ENCODE data around the gene DICER1.
"Not testable (repeated sequence)": the region's sequence is repeated elsewhere in the genome, so short reads cannot be mapped to it uniquely, and the experiment has no call there.

DICER1 gene

DNA sequence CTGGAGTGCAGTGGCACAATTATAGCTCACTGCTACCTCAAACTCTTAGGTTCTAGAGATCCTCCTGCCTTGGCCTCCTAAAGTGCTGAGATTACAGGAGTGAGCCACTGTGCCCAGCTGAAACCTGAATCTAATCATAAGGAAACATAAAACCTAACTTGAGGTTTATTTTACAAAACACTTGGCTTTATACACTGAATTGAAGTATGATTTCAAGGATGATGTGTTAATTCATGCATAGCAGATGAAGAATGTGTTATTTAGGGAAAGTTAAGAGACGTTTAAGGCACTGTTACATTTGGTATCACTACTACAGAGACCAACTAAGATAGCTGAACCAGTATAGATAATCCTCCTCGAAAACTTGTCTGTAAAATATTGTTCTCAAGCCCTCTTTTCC lies 6.4 kb downstream of the DICER1 start:
- no peak for DNase-seq (ENCODE audit: low spot score)

DNA sequence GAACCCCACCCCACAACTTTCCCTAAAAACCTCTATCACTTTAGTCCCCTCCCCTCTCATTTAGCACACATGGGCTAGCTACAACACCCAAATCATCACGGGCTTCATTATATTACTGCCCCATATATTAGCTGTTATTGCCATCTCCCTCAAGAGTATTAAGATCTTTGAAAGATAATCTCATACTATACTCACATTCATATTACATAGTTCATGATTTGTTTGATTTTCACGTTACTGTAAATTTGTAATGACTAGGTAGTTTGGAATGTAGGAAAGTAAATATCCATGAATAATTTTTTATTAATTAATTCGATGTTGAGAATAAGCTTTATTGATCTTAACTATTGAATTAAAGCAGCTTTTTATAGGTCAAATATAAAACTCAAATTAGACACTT lies 7.9 kb downstream of the DICER1 start:
- DNase-seq (ENCODE audit: low spot score), result no peak

DNA sequence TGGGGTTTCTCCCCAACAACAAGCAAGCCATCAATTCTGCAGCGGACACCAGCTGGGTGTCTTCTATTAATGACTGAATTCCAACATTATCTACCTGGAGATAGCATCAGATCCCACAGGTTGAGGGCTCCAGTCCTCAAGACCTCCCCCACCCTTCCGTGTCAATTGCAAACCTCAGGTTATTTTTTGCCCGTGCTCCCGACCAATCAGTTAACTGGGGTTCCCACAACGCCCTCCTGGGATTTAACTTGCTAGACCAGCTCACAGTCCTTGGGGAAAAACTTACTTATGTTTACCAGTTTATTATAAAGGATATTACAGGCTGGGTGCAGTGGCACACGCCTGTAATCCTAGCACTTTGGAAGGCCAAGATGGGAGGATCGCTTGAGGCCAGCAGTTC lies 9.7 kb downstream of the DICER1 start:
- DNase-seq (ENCODE audit: low spot score), result no peak

DNA sequence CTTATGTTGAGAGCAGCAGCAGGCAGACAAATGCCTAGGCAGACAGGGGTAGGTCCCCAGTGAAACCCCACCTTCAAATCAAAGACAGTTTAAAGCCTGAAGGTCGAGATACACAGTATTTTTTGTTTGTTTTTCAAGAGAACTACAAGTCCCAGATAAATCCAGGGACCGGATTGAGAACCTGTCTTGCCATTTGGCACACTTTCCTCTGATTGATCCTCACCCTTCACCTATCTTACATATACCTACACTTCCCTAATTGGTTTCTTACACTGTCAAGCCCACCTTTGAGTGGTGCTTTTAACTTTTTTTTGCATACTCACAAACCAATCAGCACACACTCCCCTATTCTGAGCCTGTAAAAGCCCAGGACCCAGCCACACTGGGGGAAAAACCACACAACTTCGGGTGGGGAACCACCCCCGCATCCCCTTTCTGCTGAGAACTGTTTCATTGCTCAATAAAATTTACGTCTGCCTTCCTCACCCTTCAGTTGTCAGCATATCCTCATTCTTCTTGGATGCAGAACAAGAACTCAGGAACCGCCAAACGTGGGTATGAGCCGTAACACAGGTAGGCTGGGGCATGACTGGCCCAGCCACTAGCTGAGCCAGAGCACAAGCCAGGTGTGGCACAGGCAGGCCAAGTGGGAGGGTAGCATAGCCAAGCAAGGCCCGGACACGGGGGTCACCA lies 11.1 kb downstream of the DICER1 start:
- DNase-seq (ENCODE audit: low spot score), result no peak

DNA sequence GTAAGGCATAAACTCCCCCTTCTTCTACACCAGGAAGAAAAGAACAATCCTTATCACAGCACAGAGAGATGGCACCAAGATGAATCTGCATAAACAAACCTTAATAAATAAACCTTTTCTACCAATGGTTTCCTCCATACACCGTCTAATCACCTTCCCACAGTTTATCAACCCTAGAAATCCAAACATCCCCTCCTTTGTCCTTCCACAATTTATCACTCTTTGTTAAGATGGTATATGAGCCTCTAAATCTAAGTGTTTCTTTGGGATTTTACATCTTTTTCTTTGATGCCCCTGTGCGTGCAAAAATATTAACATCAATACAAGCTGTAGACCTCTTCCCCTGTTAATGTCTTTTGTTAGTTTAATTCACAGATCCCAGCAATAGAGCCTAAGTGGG lies 12.5 kb downstream of the DICER1 start:
- no peak for DNase-seq (ENCODE audit: low spot score)

DNA sequence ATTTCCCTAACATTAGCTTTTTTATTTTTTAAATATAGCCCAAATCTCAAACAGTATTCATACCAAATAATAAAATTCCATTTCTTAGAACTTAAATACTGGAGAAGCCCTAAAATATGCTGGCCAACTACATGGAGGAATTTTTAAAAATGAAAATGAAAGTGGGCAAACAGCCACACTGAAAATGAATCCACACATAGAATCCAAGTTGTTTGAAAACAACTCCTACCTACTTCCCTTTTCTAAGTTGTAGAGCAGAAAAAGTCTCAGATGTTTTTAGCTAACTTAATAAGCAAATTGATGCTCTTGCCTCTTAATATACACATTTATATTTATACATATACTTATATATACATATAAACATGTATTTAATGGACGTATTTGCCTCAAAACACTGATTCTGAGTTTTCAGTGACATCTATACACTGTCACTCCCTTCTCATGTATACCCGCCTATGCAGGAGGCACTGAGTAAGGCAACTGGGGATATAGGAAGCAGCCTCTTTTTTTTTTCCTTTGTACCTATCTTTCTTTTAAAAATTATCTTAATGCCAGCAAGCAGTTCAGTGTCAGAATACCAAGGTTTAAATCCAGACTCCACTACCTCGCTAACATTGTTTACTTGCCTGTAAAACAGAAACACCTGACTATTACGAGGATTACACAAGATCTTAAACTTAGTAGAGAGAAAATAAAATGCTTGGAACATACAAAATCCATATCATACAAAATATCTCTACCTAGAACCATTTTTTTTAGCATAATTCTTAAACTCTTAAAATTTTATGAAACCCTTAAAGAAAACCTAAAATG lies 13.3 kb downstream of the DICER1 start:
- DNase-seq (ENCODE audit: low spot score), result no peak

DNA sequence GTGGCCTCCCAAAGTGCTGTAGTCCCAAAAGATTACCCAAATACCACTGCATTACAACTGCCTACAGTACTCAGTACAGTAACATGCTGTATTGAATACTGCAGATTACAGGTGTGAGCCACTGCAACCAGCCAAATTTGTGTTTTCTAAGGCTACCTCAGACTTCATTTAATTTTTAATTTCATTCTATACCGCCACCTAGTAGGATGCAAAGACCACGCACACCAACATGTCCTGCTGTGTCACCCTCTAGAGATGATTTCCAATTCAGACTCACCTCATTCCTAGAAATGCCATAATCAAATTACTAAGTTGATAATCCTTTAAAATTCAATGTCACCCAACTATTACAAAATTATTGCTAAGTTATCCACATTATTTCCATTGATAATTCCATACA lies 15.1 kb downstream of the DICER1 start:
- no peak for DNase-seq (ENCODE audit: low spot score)

DNA sequence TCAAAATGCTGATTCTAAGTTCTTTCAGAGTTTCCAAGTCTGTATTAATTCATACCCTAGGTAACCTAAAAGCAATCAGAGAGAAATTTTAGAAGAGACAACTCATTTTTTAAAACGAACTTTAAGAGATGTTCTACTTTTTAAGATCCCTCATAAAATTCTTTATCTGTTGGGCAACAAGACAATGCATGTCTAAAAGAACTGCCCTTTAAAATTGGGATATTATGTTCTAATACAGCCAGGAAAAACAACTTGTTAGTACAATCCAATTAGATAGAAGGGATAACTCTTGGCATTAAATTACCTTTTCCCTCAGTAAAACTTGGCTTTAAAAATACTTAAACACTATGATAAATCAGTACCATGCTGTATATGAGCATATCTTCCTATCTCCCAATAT lies 15.6 kb downstream of the DICER1 start:
- DNase-seq (ENCODE audit: low spot score), result no peak

DNA sequence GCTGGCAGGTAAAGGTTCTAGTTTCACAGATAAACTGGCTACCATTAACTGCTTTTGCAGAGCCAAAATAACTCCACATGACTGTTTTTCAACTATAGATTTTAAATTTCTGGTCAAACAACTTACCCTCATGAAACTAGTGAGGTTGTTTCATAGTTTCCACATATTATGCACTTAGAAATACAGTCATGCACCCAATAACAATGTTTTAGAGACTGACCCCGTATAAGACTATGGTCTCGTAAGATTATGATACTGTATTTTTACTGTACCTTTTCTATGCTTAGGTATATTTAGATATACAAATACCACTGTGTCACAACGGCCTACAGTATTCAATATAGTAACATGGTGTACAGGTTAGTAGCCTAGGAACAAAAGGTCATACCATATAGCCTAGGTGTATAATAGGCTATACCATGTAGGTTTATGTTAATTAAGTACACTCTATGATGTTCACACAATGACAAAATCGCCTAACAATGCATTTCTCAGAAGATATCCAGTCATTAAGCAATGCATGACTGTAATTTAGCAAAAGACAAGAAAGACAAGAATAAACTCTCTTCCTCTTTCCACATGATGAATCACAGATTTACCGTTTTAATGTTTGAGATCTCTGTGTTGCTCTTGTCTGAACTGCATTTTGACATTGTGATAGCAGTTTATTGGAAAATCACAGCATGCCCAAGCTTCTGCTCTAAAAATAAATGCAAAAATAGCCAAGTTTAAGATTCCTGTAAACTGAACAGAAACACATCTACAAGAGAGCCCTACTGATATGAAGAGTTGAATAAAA lies 17.1 kb downstream of the DICER1 start:
- DNase-seq (ENCODE audit: low spot score), result peak; percentile 12

DNA sequence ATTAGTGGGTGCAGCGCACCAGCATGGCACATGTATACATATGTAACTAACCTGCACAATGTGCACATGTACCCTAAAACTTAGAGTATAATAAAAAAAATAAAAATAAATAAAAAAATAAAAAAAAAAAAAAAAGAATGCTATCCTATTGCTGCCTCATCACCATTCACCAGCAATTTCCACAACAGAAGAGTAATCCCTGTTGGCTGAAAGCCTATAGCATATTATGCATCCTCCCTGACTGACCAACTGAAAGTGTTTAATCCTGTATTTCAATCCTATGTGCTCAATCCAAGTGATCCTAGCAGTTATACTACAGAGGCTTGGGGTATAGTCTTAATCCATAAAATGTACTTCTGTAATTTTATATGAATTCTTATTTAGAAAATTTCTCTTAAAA lies 18.5 kb downstream of the DICER1 start:
- DNase-seq (ENCODE audit: low spot score), result no peak

DNA sequence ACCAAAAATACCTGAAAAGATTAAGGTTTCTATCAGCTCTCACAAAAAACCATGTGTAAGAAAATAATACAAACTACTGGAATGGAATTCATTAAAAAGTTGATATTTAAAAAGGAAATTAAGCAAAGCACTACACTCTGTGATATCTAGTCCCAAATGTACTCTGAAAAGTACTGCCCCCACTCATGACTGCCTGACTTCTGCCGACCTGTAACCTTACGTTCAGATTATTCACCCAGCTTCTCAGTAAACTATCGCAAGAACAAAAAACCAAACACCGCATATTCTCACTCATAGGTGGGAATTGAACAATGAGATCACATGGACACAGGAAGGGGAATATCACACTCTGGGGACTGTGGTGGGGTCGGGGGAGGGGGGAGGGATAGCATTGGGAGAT lies 18.9 kb downstream of the DICER1 start:
- not testable (repeated sequence) for DNase-seq (ENCODE audit: low spot score)

DNA sequence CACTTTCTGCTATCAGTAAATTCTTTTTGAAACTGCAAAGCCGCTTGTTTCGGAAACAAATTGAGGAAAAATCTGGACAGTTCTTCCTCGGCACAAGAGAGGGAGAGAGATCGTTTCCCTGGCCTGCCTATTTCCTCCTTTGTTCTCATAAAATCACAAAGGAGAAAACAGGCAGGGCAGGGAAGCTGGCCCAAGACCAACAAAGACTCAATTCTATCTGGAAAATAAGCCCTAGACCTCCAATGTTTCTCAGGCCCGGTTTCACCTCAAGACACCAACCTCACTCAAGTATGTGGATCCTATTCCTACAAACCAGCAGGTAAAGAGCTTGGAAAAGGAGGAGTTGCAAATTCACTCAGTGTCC lies 19.5 kb downstream of the DICER1 start:
- DNase-seq (ENCODE audit: low spot score), result no peak

DNA sequence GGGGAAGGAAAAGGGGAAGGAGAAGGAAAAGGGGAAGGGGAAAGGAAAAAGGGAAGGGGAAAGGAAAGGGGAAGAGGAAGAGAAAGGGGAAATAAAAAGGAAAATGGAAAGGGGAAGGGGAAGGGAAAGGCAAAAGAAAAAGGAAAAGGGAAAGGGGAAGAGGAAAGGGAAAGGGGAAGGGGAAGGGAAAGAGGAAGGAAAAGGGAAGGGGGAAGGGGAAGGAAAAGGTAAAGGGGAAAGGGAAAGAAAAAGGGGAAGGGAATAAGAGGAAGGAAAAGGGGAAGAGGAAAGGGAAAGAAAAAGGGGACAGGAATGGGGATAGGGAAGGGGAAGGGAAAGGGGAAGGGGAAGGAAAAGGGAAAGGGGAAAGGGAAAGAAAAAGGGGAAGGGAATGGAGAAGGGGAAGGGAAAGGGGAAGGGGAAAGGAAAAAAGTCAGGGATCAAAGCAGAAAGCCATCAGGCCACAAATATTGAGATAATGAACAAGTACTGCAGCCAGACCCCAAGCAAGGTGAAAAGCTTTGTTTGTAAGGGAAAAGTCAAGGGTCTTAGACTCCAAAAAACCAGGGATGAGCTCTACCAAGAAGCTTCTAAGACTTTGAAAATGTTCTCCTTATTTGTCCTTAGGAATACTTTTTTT lies 20.0 kb downstream of the DICER1 start:
- DNase-seq (ENCODE audit: low spot score), result no peak

DNA sequence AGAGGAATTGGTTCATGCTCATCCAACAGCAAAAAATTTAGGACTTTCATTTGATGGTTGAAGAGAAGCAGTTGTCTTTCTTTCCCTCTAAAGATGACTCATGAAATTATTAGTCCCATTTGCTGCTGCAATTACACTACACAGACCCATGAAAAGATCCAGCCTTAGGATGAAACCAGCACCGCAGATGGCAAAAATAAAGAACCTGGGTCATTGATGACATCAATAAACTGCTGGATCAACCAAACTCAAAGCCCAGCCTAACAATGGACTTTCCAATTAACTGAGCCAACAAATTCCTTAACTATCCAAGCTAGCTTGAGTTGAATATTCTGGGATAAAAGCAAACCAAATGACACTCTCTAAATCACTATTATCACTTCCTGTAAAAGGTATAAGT lies 20.7 kb downstream of the DICER1 start:
- peak; percentile 9 for DNase-seq (ENCODE audit: low spot score)

DNA sequence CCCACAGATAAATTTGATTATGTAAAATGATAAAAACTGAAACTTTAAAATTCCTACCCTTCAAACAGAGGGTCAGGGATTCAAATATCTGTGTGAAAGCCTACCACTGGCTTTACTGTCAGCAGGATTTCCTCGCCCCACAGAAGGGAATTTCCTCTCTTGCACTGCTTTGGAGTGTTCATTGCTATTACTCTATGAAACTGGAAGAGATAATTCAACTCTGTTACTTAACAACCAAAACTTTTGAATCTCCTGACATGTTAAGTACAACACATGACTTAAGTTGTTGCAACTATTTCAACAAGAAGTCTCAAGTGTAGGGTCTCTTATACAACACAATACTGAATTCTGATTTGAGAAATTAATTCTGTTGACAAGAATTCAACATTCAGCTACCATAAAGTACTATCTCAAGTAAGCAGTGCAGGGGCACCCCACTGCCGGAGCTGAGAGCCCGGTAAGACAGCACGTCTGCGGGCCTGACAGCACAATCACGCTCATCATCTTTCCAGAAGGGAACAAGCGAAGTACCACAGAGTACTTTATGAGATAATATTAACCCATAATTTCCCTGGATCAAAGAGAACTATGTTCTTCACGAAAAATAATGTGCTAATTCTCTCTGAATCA lies 22.9 kb downstream of the DICER1 start:
- DNase-seq (ENCODE audit: low spot score), result no peak

DNA sequence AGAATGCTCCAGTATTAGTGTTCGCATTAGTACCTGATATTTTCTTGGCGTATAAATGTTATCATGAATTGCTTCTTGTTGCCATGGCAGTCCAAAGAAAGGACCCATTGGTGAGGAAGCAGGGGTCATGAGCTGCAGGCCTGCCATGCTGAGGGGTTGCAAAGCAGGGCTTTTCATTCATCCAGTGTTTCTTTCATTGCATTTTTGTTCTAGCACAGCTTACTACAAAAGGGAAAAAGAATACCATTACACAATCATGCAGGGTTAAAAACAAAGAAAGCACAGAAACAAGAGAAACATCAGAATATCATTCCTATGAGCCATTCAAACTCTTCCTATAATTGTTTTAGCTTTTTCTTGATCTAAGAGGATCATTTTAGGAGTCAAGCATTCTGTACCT lies 24.0 kb downstream of the DICER1 start:
- no peak for DNase-seq (ENCODE audit: low spot score)

DNA sequence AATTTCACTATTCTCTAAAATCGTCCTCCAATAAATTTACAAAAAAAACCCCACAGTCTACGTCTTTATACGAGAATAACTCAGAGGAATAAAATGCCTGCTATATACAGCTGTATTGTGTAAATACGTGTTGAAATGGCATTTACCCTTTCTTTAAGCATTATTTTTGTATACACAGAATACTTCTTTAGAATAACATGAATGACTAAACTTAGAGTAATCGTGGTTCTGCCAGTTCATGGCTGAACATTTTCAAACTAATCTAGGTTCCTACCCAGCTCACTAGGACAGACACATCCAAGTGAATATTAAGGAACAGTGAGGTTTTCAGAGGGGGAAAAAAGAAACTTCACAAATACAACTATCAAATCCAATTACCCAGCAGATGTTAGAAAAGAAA lies 24.6 kb downstream of the DICER1 start:
- DNase-seq (ENCODE audit: low spot score), result no peak

DNA sequence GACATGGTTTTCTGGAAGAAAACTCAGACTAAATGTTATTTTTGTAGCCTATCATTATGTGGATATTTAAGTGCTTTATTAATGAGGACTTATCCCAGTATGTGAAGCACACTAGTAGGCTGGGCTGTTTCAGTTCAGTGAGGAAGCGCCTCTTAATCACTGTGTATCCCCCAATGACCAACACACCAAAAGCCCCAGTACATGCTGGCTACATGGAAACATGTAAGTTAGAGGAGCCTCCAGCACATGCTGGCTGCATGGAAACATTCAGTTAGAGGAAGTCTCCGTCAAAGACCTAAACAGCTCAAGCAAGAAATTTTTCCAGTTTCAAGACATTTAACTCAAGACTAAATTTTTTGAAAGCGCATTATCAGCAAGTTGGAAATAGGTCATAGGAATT lies 26.8 kb downstream of the DICER1 start:
- no peak for DNase-seq (ENCODE audit: low spot score)

DNA sequence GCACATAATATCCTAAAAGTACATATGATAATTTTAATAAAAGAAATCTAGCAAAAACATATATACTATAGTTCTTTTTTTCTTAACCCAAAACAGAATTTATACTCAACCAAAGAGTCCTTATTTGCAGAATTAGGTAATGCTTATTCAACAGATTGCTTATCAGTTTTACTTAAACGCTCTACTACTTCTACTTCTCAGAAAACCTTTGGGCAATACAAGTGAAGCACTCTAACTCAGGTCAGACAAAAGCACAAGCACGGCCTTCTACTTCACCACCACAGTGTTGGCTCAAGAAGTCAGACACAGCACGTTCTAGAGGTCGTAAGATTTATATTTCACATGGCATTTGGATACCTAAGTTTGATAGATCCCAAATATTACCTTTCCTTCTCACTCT lies 29.2 kb downstream of the DICER1 start:
- no peak for DNase-seq (ENCODE audit: low spot score)

DNA sequence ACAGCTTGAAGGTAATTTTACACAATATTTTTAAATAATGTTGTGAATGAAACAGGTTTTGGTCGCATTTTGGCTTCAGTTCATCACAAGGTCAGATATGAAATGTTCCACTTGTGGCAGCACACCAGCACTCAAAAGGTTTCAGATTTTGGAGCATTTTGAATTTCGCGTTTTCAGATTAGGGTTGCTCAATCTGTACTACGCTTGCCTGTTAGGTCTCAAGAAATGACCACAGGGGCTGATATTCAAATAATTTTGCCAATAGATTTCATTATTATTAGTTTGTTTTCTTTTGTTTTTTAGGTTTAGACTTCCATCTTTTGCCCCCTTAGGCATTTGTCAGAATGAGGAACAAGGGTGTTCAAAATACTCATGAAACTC lies 29.8 kb downstream of the DICER1 start:
- DNase-seq (ENCODE audit: low spot score), result no peak

DNA sequence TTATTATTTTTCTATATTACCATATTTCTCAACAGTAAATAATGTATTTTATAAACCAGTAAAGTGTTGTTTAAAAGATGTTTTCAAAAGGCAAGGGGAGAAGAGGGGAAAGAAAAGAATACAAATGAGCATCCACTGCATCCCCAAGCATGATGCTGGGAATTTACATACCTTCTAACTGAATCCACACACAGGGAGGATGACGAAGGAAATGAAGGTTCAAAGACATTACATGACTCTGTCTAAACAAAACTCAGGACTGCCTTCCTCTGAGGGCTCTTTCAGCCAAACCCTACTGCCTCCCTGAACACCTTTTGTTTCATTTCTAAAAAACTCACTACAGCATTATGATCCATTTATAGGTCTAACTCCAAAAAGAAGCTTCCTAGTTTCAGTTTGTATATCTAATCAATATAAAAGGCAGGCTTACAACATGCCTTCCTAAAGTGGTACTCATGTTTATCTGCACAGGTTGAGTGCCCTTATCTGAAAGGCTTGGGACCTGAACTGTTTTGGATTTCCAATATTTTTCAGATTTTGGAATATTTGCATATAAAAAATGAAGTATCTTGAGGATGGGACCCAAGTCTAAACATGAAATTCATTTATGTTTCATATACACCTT lies 30.3 kb downstream of the DICER1 start:
- DNase-seq (ENCODE audit: low spot score), result no peak

DNA sequence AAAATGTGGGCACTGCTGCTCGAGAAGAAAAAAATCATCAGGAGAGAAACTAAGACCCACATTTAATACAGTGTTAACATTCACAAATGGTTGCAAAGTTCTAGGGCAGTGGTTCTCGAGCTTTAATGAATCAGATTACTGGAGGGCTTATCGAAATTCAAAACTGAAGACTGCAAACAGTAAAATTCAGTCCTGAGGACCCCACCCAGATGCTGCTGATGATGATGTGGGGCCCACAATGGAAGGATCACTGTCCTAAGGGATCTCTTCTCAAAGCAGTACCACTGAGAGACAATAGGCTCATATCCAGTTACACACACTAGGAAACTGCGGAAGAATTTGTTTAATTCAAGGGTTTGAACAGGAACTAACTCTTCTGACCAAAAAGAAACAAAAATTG lies 31.4 kb downstream of the DICER1 start:
- no peak for DNase-seq (ENCODE audit: low spot score)
